SK-N-MC (cell line): Measurements from ENCODE around the gene ARMC9.

Experiments
- EZH2 ChIP-seq: fragments of 200-600 bp; sonication (generic); IDR thresholded peaks from one replicate; pipeline ENCODE4 v1.6.1; 2017; ENCODE audit warnings: antibody characterized with exemption
- POLR2AphosphoS5 ChIP-seq: IDR thresholded peaks from 2 replicates; pipeline ENCODE4 v1.6.1; 2012; ENCODE audit warnings: mild to moderate bottlenecking, low read depth, low read length, borderline replicate concordance

GRCh38 chr2:231392431-231393148 is 194.2 kb downstream of the ARMC9 start:
- TF ChIP-seq EZH2: no peak
- no peak for TF ChIP-seq POLR2AphosphoS5
